PC-3 (cell line): ENCODE measurements around the gene EMILIN2. TPM values are rescaled to one million over a fixed set of nuclear protein-coding genes. Genes with fewer than 3 reads are reported as not detected.

ENCODE experiments used
- ATAC-seq: fragments of 200-7000 bp; cut with Tn5 transposase; 2 replicates; pipeline ENCODE4 v1.9.1; 2020; ENCODE audit warnings: mild to moderate bottlenecking, moderate library complexity
- BruUV-seq: library from RNA; stranded (reverse); fragments of 400-500 nt; replicated peaks from 2 replicates; lab custom pipeline; 2021; lab: Mats Ljungman, UMichigan
- CTCF ChIA-PET: fragments of 300-600 bp; sonication (Branson Sonifier 250); formaldehyde crosslinking; loops from one replicate; lab custom pipeline; 2022; ENCODE audit warnings: antibody characterized with exemption; lab: Charles Lee
- POLR2A ChIA-PET: fragments of 300-600 bp; sonication (Branson Sonifier 250); formaldehyde crosslinking; loops from one replicate; lab custom pipeline; 2022; ENCODE audit warnings: antibody characterized with exemption; ENCODE audit not compliant: unreplicated experiment; lab: Charles Lee
- DNase-seq: peaks from one replicate; pipeline ENCODE4 v3.0.0-alpha.2; 2015
- H2AFZ ChIP-seq: fragments of 300-600 bp; sonication (generic); 2 replicates; pipeline ENCODE4 v1.6.0; 2016; ENCODE audit warnings: antibody characterized with exemption, low read length
- H3F3A ChIP-seq: fragments of 300-600 bp; sonication (generic); one replicate; pipeline ENCODE4 v1.6.0; 2017; ENCODE audit warnings: antibody characterized with exemption, low read length, control low read depth, mild to moderate bottlenecking; ENCODE audit not compliant: unreplicated experiment
- H3K27ac ChIP-seq: fragments of 300-600 bp; sonication (generic); 2 replicates; pipeline ENCODE4 v1.5.1; 2016; ENCODE audit warnings: mild to moderate bottlenecking, low read length
- H3K27me3 ChIP-seq: fragments of 300-600 bp; sonication (generic); 2 replicates; pipeline ENCODE4 v1.6.1; 2016; ENCODE audit warnings: low read length, mixed read lengths
- H3K36me3 ChIP-seq: fragments of 300-600 bp; sonication (generic); 2 replicates; pipeline ENCODE4 v1.6.1; 2016; ENCODE audit warnings: low read depth, mixed run types, low read length, mixed read lengths
- H3K4me1 ChIP-seq: fragments of 300-600 bp; sonication (generic); 2 replicates; pipeline ENCODE4 v1.5.1; 2016; ENCODE audit warnings: low read length; ENCODE audit not compliant: insufficient read depth
- H3K4me2 ChIP-seq: fragments of 300-600 bp; sonication (generic); 2 replicates; pipeline ENCODE4 v1.6.0; 2016; ENCODE audit warnings: low read length
- H3K4me3 ChIP-seq: fragments of 300-600 bp; sonication (generic); 2 replicates; pipeline ENCODE4 v1.5.1; 2016; ENCODE audit warnings: mild to moderate bottlenecking, low read length, mixed read lengths
- H3K79me2 ChIP-seq: fragments of 300-600 bp; sonication (generic); 2 replicates; pipeline ENCODE4 v1.6.1; 2017; ENCODE audit warnings: low read length, mixed read lengths
- H3K9ac ChIP-seq: fragments of 300-600 bp; sonication (generic); 2 replicates; pipeline ENCODE4 v1.6.0; 2016; ENCODE audit warnings: mild to moderate bottlenecking, low read length
- H3K9me2 ChIP-seq: fragments of 300-600 bp; sonication (generic); replicated peaks from 2 replicates; pipeline ENCODE4 v1.6.1; 2016; ENCODE audit warnings: mixed run types, low read length, mixed read lengths
- H3K9me3 ChIP-seq: fragments of 300-600 bp; sonication (generic); 2 replicates; pipeline ENCODE4 v1.6.1; 2016; ENCODE audit warnings: low read length, mixed read lengths
- H4K20me1 ChIP-seq: fragments of 300-600 bp; sonication (generic); 2 replicates; pipeline ENCODE4 v1.6.1; 2016; ENCODE audit warnings: low read length, mixed read lengths
- CTCF ChIP-seq: fragments of 300-600 bp; sonication (generic); conservative IDR thresholded peaks from 2 replicates; pipeline ENCODE4 v1.5.1; 2017; ENCODE audit warnings: antibody characterized with exemption, low read depth, mild to moderate bottlenecking, low read length
- EZH2 ChIP-seq: fragments of 300-600 bp; sonication (generic); IDR thresholded peaks from one replicate; pipeline ENCODE4 v1.6.1; 2017; ENCODE audit warnings: antibody characterized with exemption, mild to moderate bottlenecking, low read length; ENCODE audit not compliant: unreplicated experiment
- EZH2phosphoT487 ChIP-seq: fragments of 300-600 bp; sonication (generic); IDR thresholded peaks from 2 replicates; pipeline ENCODE4 v1.6.1; 2018; ENCODE audit warnings: mild to moderate bottlenecking, antibody characterized with exemption, low read length, borderline replicate concordance
- intact Hi-C: fragments of 100-400 bp; cut with micrococcal nuclease; formaldehyde crosslinking; loops from 2 replicates; pipeline ENCODE4 v1.9.0; 2023
- total RNA-seq: library from RNA; depleted of rRNA; stranded (reverse); fragments of >200 nt; gene quantifications from 2 replicates; pipeline ENCODE4 v1.2.3, GENCODE V29; 2014

EMILIN2 gene
- total RNA-seq, 1 experiment from 2014 or later = 17.1 TPM

GRCh38 chr18:2869207-2869606 lies 22.4 kb downstream of the EMILIN2 start:
- Histone ChIP-seq H3K9ac (no peak overlapping the region), H3K9me3 (no peaks in the 10 kb centered on the region), H3K4me3 (no peak overlapping the region), H3K4me1 (no peaks in the 10 kb centered on the region), H3K27me3 (0 out of 2 replicates have a peak, but pooled peaks cover 9% of the 10 kb centered on the region), H3F3A (no peaks in the 10 kb centered on the region), H3K9me2 (no peaks in the 10 kb centered on the region), H3K36me3 (no peaks in the 10 kb centered on the region), H2AFZ (no peak overlapping the region), H4K20me1 (no peaks in the 10 kb centered on the region), H3K79me2 (no peaks in the 10 kb centered on the region), H3K27ac (no peak overlapping the region), H3K4me2 (no peak overlapping the region)
- no TSS peak for BruUV-seq
- intact Hi-C loops = no loop called here
- no peak for TF ChIP-seq EZH2phosphoT487
- TF ChIP-seq EZH2 = no peak
- TF ChIP-seq CTCF = no peak
- DNase-seq (no peak), ATAC-seq (no peak)
- POLR2A ChIA-PET = no interaction called here
- CTCF ChIA-PET = no interaction called here

GRCh38 chr18:2871111-2871720 lies 24.4 kb downstream of the EMILIN2 start:
- Histone ChIP-seq H2AFZ (no peak overlapping the region), H3K36me3 (no peaks in the 10 kb centered on the region), H3K9me2 (no peaks in the 10 kb centered on the region), H3K4me3 (no peak overlapping the region), H3F3A (no peaks in the 10 kb centered on the region), H3K9ac (no peak overlapping the region), H3K4me2 (no peak overlapping the region), H3K9me3 (no peaks in the 10 kb centered on the region), H4K20me1 (no peaks in the 10 kb centered on the region), H3K27me3 (0 out of 2 replicates have a peak, but pooled peaks cover 9% of the 10 kb centered on the region), H3K4me1 (no peaks in the 10 kb centered on the region), H3K27ac (no peak overlapping the region), H3K79me2 (no peaks in the 10 kb centered on the region)
- intact Hi-C loops = no loop called here
- DNase-seq (no peak), ATAC-seq (no peak)
- ChIA-PET POLR2A (no interaction called here), CTCF (no interaction called here)
- TF ChIP-seq EZH2 = no peak
- no peak for TF ChIP-seq EZH2phosphoT487
- TF ChIP-seq CTCF = no peak
- BruUV-seq = no TSS peak

GRCh38 chr18:2872095-2872494 lies 25.3 kb downstream of the EMILIN2 start:
- Histone ChIP-seq H3K27me3 (peaks cover 11% of the 10 kb centered on the region; the same call in 1 of the 2 replicates), H4K20me1 (no peaks in the 10 kb centered on the region), H3K79me2 (no peaks in the 10 kb centered on the region), H3K9ac (no peak overlapping the region), H2AFZ (no peak overlapping the region), H3K36me3 (no peaks in the 10 kb centered on the region), H3K27ac (no peak overlapping the region), H3K4me2 (no peak overlapping the region), H3K4me3 (no peak overlapping the region), H3F3A (no peaks in the 10 kb centered on the region), H3K9me3 (no peaks in the 10 kb centered on the region), H3K4me1 (no peaks in the 10 kb centered on the region), H3K9me2 (no peaks in the 10 kb centered on the region)
- CTCF ChIA-PET = no interaction called here
- no TSS peak for BruUV-seq
- ATAC-seq = no peak
- TF ChIP-seq EZH2phosphoT487 = no peak
- intact Hi-C loops = no loop called here
- DNase-seq = no peak
- POLR2A ChIA-PET = no interaction called here
